Right renal pelvis (tissue), 4 donors: ENCODE results near the gene SGCB. TPM values are rescaled to one million over a fixed set of nuclear protein-coding genes. Genes with fewer than 3 reads are reported as not detected.

Source experiments
- DNase-seq, 4 donors: peaks; one replicate each; pipeline ENCODE4 v3.0.0-alpha.2; 2013; ENCODE audit warnings: low read depth in 4 of 4, low spot score in 3 of 4, missing footprints in 1 of 4
- polyA plus RNA-seq, 4 donors: library from polyadenylated mRNA; unstranded; fragments of 120-200 nt; gene quantifications; one replicate each; pipeline ENCODE4 v1.2.1, GENCODE V29; 2013; ENCODE audit not compliant: insufficient read length in 4 of 4

SGCB gene
- polyA plus RNA-seq, 4 donors = 48.4 to 59.3 (median 55.5) TPM

DNA sequence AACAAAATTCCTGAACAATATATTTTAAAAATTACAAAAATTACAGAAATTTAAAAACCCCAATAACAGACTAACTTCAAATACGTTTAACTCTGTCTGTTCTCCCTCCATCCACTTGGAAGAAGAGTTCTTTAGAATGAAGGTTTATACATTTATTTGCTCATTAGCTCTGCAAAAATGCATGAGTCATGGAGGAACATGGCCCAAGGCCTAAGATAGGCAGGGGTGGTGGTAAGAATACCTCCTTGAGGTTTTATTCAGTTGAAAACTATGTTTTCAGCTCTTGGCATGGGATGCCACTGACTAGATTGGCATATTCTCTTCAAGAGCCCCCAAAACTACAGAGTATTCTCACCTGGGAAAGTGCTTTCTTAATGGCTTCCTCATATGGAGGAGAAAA is 9.1 kb downstream of the SGCB start:
- no peak for DNase-seq

DNA sequence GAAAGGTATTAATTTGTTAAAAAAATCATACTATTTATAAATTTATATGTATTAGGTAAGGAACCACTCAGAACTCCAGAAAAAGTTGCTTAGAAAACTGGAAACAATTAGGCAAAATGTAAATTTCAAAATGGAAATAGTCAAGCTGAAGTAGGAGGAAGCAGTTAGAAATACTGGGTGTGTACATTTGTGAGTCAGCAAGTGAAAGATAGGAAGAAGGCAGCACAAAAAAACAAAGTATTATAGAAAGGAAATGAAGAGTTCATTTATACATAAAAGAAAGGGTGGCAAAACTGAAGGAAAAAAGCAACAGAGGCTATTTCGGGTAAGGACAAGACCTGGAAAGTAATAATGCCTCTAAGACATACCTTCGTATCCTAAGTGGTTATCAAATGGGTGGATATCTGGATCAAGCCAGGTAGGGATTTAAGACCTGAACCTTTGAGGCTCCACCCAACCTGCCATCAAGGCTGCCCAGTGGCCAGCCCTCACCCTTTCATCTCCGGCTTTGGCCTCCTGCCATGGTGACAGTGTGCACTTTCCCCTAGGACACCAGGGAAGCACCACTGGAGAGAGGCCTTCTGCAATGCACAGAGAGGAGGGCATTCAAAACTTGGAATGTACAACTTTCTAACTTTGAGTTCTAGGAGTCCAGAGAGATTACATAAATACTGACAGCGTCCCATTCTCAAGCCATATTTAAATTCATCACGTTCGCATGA is 18.0 kb downstream of the SGCB start, which contains the start of gene LRRC66:
Gene LRRC66 (minus strand): TSS at position 428 of the 722 bp plus-strand sequence. CDS start 2,750 bp downstream, outside the sequence.
- no peak for DNase-seq

DNA sequence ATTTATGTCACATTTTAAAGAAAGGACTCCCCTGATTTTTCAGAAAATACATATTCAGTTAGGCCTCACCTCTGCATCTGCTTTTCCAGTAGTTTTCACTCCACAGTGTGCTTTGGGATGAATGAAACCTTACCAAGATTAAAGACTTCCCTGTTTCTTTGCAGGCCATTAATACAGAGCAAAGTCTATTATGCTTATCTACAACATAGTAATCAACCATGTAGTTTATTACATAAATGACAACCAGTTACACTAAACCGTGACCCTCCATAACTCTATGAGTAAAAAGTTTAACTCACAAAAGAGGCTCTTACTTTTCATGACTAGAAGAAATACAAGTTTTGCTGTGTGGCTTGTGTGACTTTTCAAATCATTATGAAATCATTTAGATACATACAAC is 20.3 kb downstream of the SGCB start:
- no peak for DNase-seq

DNA sequence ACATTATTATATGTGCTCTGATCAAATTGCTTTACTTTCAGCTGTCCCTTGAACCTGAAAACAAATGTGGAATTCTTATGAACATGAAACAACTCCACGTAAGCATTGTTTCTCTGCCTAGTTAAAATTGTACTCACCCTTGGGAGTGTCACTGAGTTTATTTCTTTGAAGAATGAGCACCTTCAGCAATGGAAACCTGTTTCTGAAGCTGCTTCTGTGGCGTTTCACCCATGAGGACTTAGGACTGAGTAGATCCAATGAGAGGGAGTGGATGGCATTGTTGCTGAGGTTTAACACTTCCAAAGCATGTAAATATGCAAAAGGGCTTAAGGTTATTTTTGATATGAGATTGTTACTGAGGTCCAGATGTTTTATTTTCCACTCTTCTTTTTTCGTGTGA is 21.1 kb downstream of the SGCB start:
- DNase-seq = no peak

DNA sequence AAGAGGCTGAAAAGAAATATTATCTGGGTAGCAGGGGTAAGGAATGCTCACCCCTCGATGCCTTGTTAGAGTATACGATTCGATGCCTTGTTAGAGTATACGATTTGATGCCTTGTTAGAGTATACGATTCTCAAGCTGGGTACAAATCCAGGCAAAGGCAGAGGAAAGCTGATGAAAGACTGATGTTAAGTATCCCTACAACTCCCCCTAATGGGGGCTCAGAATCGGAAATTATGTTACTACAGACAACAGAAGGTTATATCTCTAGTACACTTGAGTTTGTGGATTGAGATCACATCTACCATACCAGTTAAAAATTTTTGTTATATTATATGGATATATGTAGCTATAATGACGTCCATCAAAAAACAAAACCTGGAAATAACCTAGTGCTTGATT is 22.7 kb downstream of the SGCB start:
- DNase-seq = no peak

DNA sequence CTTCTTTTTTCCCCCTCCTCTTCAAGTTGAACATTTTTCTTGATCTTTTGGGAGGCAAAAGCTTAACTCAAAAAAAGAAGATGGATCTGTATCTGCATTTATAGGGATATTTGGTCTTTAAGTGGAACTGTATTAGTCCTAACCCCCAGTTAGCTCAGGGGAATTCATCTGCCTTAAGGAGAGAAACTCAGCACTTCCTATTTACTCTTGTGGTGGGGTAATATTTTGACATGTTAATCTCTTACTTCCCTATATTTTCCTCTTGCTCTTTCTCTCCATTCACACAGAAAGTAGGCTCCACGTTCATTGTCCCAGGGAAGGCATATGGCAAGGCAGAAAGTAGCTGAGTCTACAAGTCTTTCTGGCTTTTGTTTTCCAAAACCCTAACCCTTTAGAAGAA is 23.2 kb downstream of the SGCB start:
- DNase-seq = no peak

DNA sequence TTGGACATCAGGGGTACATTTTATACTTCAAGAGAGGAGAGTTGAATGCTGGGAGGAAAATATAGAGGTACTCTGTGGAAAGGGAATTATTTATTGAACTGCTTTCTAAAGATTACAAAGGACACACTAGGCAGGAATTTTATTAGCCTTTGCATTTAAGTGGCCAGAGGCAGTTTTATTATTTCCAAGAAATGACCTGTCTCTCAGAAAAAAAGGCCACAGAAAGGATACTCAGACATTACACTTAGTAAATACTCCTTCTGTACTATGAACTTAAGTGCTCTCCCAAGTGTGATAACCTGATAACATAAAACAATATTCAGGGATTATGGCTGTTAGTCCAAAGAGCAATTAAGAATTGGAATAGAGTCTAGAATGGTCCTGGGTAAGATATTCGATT is 25.4 kb downstream of the SGCB start:
- DNase-seq = no peak

DNA sequence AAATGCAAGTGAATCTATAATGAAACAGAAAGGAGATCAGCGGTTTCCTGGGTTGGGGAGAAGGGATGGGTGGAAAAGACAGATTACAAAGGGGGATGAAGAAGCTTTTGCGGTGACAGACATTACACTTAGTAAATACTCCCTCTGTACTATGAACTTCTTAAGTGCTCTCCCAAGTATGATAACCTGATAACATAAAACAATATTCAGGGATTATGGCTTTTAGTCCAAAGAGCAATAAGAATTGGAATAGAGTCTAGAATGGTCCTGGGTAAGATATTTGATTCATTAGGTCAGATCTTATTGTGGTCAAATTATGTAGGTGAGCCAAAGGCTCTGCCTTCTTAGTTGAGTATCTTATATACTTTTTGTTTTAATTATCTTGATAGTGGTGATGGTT is 27.1 kb downstream of the SGCB start:
- DNase-seq = no peak

DNA sequence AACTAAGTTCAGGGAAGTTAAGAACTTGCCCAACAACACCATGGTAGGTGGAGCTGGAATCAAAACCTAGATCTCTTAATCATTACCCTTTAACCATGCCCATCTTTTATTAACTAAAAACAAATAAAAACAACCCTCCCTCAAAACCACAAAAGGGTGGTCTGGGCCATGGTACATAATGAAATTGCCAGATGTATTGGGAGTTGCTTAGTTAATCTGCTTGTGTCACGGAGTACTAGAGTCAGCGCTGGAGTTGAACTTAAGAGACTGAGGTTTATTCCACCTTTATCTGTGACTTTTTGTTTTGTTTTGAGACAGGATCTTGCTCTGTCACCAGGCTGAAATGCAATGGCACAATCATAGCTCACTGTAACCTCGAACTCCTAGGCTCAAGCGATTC is 31.2 kb downstream of the SGCB start:
- no peak for DNase-seq

DNA sequence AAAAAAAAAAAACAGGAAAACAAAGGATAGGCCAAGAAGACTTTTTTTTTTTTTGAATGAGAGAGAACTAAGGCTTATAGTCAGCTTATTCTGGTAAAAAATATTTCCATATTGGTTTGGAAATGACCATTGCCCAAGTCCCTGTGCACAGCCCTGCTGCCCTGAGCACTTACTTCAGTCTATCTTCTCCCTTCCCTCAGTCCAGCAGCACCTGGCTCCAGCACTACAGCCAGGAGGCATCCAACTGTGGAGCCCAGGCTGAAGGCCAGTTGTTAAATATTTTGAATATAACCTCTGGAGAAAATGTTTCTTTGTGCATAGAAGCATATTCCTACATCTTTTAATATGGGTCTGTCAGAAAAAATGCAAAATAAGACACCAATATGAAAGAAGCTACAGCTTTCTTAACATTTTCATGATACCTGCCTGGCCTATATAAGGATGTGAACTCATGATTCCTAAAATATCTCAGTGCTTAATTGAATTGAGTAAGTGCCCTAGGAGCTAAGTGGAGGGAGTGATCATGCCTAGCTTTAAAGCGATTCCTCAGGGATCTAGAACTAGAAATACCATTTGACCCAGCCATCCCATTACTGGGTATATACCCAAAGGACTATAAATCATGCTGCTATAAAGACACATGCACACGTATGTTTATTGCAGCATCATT is 32.4 kb downstream of the SGCB start:
- DNase-seq = no peak

DNA sequence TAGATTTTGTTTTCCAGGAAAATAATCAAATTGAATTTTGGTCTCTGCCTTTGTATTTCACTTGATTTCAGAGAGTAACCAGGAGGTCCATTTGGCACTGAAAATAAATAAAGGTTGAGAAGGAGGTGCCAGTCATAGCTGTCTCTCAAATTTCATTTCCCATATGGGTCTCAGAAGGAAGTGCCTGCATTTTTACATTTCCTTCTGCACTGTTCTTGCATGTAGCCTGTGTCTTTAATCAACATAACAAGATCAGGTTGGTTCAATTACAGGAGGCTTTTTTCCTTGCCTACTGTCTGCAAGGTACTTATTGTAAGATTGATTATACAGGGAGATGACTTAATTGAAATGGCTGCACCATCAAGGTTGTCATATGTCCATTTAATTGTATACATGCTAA is 33.7 kb downstream of the SGCB start:
- DNase-seq = no peak

DNA sequence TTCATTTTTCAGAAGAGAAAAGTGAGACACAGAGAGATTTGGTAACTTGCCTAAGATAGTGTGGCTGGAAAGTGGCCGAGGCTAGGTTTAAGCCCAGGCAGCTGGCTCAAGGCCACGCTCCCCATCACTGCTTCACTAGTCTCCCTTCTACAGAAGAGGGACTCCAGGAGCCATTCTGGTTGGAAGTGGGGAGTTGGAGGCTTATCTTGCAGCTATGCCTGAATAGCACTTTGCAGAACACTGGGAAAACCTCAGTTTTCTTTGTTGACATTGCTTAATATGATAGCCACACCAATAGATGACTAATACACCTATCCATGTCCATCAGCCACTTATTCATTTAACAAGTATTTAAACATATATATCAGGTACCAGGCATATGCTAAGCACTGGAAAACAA is 36.5 kb downstream of the SGCB start:
- DNase-seq = no peak

DNA sequence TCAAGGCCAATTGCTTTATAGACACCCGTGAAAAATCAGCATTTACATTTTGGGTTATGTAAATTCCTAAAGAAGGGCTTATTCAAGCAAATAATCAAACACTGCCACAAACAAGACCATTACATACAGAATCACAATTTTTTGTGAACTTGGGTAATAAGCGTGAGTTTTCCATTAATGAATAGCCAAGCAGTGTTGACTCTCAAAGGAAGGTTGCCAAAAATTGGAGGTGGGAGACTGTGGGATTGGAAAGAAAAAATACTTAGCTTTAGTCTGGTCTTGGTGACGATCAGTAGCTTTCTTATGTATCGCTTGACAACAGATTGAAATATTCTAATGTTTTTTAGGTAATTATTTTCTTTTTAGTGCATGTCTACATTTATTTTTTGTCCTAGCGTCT is 38.8 kb downstream of the SGCB start:
- no peak for DNase-seq

DNA sequence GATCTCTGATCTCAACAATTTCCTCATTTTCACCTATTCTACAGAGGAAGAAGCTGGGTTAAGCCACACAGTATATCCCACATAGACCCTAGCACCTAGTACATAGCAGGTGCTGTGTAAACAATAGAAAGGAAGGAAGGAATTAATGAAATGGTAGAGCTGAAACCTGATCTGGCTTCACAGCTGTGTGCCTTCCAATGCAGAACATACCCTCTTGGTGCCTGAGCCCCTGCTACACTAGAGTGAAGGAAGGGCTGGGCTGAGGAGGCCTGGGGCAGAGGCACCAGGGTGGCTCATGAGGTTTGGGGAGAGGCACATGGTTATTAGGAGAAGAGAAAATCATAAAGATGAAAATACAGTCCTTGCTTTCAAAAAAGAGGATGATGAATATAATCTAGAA is 39.3 kb downstream of the SGCB start:
- DNase-seq = no peak

DNA sequence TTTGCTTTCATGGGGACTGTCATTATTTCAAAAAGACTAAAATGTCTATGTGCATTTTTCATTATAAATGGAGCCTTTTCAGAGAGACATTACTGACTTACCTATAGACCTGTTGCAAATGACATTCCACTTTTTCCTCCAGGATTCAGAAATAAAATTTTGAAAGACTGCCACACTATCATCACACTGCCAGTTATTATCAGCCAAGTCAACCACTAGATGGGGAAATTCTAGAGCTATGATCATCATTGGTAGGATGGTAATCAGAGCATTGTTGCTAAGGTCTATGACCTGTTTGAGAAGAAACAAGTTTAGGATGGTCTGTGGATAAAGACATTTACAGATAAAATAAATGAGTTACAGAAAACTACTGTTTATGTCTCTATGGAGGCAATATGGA is 40.5 kb downstream of the SGCB start:
- no peak for DNase-seq

DNA sequence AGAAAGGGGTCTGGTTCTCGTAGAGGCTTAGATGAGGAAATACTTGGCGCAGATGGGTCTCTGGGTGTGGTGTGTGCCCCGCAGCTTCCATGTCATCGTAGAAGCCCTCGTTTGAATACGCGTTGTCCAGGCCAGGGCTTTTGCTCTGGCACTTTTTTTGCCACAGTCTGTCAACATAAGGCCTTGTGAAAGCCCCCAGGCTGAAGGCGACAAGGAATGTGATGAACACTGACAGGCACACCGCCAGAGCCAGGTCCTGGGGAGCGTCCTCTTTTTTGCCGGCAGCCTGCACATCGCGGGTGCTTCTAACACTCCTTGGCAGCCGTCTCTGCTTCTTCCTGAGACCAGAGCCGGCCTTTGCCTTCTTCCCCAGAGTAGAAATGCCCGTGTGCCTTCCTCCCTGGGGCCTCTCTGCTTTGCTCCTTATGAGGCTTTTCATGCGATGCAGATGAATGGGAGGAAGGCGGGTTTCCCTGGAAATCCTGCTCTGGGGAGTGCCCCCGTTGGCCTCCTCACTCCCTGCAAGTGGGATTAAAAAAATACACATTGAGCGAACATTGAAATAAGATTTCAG is 42.4 kb downstream of the SGCB start:
- no peak for DNase-seq

Other genes with a start within 250 kb of the SGCB start
- 10 to 100 TPM; 47.7 to 64.6 (median 62.4) TPM for gene DCUN1D4, start 195.1 kb downstream of the SGCB start, polyA plus RNA-seq
- gene LRRC66, start 17.9 kb downstream of the SGCB start, polyA plus RNA-seq = under 1 TPM; 0.45 to 0.86 (median 0.63) TPM
- 1 to 10 TPM; 1.4 to 1.8 (median 1.7) TPM for gene SPATA18, start 13.0 kb upstream of the SGCB start, polyA plus RNA-seq